Measurements from ENCODE around the gene ARHGAP24. TPM values are rescaled to one million over a fixed set of nuclear protein-coding genes. Genes with fewer than 3 reads are reported as not detected.

ARHGAP24 gene
- total RNA-seq, 2 donors from 2014 or later: 34.0 to 42.0 TPM

DNA sequence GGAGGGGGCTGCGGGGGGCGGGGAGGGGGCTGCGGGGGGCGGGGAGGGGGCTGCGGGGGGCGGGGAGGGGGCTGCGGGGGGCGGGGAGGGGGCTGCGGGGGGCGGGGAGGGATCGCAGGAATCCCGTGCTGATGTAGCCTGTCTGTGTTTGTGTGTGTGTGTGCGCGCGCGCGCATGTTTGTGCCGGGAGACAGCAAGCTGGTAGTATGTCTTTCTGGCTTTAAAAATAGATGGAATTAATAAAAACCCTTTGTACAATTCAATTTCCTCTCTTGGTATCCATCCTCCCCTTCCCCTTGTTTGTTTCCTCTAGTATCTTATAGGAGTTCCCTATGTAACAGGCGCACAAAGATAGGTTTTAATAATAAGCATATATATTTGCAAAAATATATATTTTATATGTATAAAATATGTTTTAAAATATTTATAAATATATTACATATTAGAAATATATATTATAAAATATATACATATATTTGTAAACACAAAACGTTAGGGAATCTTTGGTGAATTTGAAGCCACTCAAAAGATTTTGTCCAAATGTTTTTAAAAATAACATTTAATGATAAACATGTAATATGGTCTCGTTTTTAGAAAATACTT lies 782 bp downstream of the ARHGAP24 start:
- TF ChIP-seq, protein P1, sequence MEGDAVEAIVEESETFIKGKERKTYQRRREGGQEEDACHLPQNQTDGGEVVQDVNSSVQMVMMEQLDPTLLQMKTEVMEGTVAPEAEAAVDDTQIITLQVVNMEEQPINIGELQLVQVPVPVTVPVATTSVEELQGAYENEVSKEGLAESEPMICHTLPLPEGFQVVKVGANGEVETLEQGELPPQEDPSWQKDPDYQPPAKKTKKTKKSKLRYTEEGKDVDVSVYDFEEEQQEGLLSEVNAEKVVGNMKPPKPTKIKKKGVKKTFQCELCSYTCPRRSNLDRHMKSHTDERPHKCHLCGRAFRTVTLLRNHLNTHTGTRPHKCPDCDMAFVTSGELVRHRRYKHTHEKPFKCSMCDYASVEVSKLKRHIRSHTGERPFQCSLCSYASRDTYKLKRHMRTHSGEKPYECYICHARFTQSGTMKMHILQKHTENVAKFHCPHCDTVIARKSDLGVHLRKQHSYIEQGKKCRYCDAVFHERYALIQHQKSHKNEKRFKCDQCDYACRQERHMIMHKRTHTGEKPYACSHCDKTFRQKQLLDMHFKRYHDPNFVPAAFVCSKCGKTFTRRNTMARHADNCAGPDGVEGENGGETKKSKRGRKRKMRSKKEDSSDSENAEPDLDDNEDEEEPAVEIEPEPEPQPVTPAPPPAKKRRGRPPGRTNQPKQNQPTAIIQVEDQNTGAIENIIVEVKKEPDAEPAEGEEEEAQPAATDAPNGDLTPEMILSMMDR (IDR thresholded peaks at IDR 0.05): no peak
- Histone ChIP-seq H3K27me3 (no peaks in the 10 kb centered on the region), H3K4me1 (peaks cover 0 to 12% of the 10 kb centered on the region in 2 donors), H3K36me3 (no peaks in the 10 kb centered on the region), H3K4me3 (peak overlapping the region; percentile 73 to 82), H3K9me3 (no peaks in the 10 kb centered on the region), H3K27ac (peak overlapping the region; percentile 86 to 95)
- no peak for DNase-seq (ENCODE audit: low spot score)

DNA sequence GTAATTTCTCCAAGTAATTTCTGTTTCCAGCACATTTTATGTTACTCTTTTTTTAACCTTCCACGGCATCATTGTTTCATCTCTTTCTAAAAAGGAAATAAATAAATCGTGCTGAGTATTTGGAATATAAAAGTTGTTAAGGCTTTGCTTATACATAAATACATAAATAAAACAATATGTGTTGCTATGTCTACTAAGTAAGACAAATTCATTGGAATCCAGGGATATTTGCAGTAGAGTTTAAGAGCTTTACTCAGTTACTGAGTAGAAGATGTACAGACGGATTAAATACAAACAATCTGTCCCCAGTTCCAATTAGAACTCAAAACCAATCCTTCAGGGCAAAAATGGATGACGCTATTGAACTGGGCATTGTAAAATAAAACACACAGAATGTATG lies 1.4 kb downstream of the ARHGAP24 start:
- H3K27me3 ChIP-seq: no peaks in the 10 kb centered on the region
- peaks cover 0 to 12% of the 10 kb centered on the region in 2 donors for H3K4me1 ChIP-seq
- TF ChIP-seq, protein P1 (IDR thresholded peaks at IDR 0.05): no peak
- H3K9me3 ChIP-seq: no peaks in the 10 kb centered on the region
- H3K36me3 ChIP-seq: no peaks in the 10 kb centered on the region
- DNase-seq (ENCODE audit: low spot score): no peak
- peak overlapping the region; percentile 55 to 95 for H3K27ac ChIP-seq
- peak overlapping the region; percentile 73 to 82 for H3K4me3 ChIP-seq

DNA sequence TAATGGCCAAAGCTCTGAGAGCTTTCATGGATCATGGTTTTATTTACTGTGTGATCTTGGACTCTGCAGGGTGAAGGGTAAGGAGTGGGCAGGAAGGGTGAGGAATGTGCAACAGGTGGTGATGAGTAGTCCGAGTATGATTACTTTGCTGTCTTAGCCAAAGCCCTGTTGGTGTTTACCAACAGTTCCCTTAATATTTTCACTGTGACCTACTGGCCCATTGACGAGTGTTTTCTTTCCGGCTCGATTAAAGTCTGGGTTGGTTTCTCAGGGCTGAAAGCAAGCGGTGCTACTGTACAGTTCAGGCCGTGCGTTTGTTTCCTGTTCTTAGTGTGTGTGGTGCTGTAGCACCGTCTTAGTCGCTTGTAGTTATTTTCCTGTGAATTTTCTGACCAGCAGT lies 2.6 kb downstream of the ARHGAP24 start:
- Histone ChIP-seq H3K27me3 (no peaks in the 10 kb centered on the region), H3K36me3 (no peaks in the 10 kb centered on the region), H3K4me3 (peak overlapping the region; percentile 73 to 82), H3K27ac (peak overlapping the region; percentile 55 to 95), H3K9me3 (no peaks in the 10 kb centered on the region), H3K4me1 (peaks cover 0 to 12% of the 10 kb centered on the region in 2 donors)
- TF ChIP-seq, protein P1 (IDR thresholded peaks at IDR 0.05): no peak
- DNase-seq (ENCODE audit: low spot score): no peak

DNA sequence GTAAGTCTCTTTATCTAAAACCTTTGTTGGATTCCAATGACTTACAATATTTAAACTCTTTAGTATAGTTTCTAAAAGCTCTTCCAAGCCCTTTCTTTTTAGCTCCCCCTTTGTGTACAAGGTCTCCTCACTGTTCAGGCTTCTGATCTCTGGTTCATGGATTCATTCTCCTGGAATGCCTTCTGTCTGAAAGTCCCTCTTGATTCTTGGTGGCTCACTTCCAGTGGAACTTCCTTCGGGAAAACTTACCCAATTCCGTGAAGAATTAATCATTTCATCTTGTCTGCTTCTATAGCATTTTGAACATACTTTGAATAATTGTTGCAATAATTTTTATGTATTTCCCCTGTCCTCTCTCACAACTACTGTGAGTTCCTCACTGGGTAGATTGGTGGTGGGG lies 3.6 kb downstream of the ARHGAP24 start:
- no peaks in the 10 kb centered on the region for H3K27me3 ChIP-seq
- H3K9me3 ChIP-seq: no peaks in the 10 kb centered on the region
- no peak for DNase-seq (ENCODE audit: low spot score)
- TF ChIP-seq, protein P1 (IDR thresholded peaks at IDR 0.05): no peak
- peak overlapping the region in 1 of 2 donors; percentile 23 for H3K27ac ChIP-seq
- peak overlapping the region in 1 of 2 donors; percentile 73 for H3K4me3 ChIP-seq
- no peaks in the 10 kb centered on the region for H3K36me3 ChIP-seq
- H3K4me1 ChIP-seq: peaks cover 0 to 12% of the 10 kb centered on the region in 2 donors

DNA sequence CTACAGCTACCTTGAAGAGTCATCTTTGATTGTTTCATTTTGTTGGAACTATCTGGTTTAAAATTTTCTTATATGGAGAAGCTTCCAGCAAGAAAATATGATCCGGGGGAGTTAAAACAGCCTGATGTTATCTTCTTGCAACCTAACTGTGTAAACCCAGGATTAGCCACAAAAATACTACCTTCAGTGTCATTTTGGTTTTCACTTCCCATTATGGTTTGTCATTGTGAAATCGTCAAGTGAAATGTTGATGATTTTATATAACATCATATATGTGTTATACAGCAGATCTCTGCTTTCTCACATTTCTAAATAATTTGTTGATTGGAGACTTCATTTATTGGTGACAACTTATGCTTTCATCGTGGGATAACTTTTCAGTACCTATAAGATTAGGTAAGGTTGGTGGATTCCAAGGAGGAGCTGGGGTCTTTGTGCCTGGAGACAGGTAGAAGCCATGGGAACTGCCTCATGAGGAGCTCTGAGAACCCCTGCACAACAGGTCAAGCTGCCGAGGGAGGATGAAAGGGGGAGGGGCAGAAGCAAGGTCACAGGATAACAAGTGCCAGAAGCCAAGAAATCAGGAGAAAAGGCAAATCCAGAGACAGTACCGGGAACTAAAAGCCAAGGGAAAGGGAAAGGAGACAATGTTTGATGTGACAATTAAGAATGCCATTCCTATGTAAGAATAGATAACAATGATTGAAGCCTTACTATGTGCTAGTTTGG lies 7.2 kb downstream of the ARHGAP24 start:
- Histone ChIP-seq H3K4me3 (no peak overlapping the region), H3K4me1 (peaks cover 0 to 5% of the 10 kb centered on the region in 2 donors), H3K9me3 (no peaks in the 10 kb centered on the region), H3K27ac (no peak overlapping the region), H3K36me3 (no peaks in the 10 kb centered on the region), H3K27me3 (no peaks in the 10 kb centered on the region)
- DNase-seq (ENCODE audit: low spot score): no peak
- TF ChIP-seq, protein P1 (IDR thresholded peaks at IDR 0.05): no peak

Data from right atrium auricular region (tissue), 2 donors.